ENCODE measurements around the gene PCK2.

PCK2 gene

GRCh38 chr14:24115422-24116127, 21.5 kb downstream of the PCK2 start:
- TF ChIP-seq ZNF548 (tag by site-specific recombination; IDR thresholded peaks at IDR 0.05) (no peak), ZNF600 (tag by site-specific recombination; IDR thresholded peaks at IDR 0.05) (0 out of 2 replicates have a peak, but pooled peaks have one; percentile 41), ZFP3 (tag by site-specific recombination; IDR thresholded peaks at IDR 0.05; ENCODE audit: low read depth) (no peak), ZNF623 (tag by site-specific recombination; IDR thresholded peaks at IDR 0.05) (peak; percentile 48), ZNF513 (tag by site-specific recombination; IDR thresholded peaks at IDR 0.05) (peak; percentile 76), ZNF266 (tag by site-specific recombination; IDR thresholded peaks at IDR 0.05; ENCODE audit: low read depth) (no peak)
- H3K27ac ChIP-seq (ENCODE audit: extremely low read depth, low read depth, low read length), result peak overlapping the region; percentile 2; the same call in 1 of the 2 replicates
- H3K4me3 ChIP-seq (ENCODE audit: low read depth, low read length), result peak overlapping the region; percentile 73
- POLR2A ChIA-PET, result interaction anchor here (0.5 to 8.3 kb wide), 24 partner anchors 9 to 192 kb away, joined by 3 to 163 read pairs (median 6); partner anchors contain the start of genes CHMP4A, CIDEB, EMC9 and IPO4
- no peaks in the 10 kb centered on the region for H3K4me1 ChIP-seq (ENCODE audit: control insufficient read depth, insufficient read depth, low read length)
- peaks cover 10 to 38% of the 10 kb centered on the region in 2 experiments; a peak in 2 of 3 replicates for H3K36me3 ChIP-seq (ENCODE audit: control insufficient read depth in 2 of 2, insufficient read depth in 1 of 2, low read length in 2 of 2)
- CTCF ChIA-PET, result interaction anchor here (0.7 to 2.4 kb wide), 4 partner anchors 19 to 71 kb away, joined by 3 to 13 read pairs (median 6); partner anchors contain the start of genes IRF9 and PSME1
- no peaks in the 10 kb centered on the region for H3K9me3 ChIP-seq (ENCODE audit: control insufficient read depth, insufficient read depth, low read depth, low read length)

GRCh38 chr14:24116128-24116814, 22.2 kb downstream of the PCK2 start:
- Histone ChIP-seq H3K27ac (ENCODE audit: extremely low read depth, low read depth, low read length) (no peak overlapping the region), H3K9me3 (ENCODE audit: control insufficient read depth, insufficient read depth, low read depth, low read length) (no peaks in the 10 kb centered on the region), H3K4me1 (ENCODE audit: control insufficient read depth, insufficient read depth, low read length) (no peaks in the 10 kb centered on the region), H3K36me3 (ENCODE audit: control insufficient read depth in 2 of 2, insufficient read depth in 1 of 2, low read length in 2 of 2) (peaks cover 10 to 45% of the 10 kb centered on the region in 2 experiments; a peak in 2 of 3 replicates), H3K4me3 (ENCODE audit: low read depth, low read length) (no peak overlapping the region; the same call in 1 of the 2 replicates)
- no peak for TF ChIP-seq ZNF16 (tag by site-specific recombination; IDR thresholded peaks at IDR 0.05; ENCODE audit: low read depth)
- no peak for TF ChIP-seq HOXA7 (CRISPR knock-in tag; IDR thresholded peaks at IDR 0.05; ENCODE audit: borderline replicate concordance)
- ChIA-PET POLR2A (interaction anchor here (1.8 to 8.3 kb wide), 5 partner anchors 13 to 45 kb away, joined by 5 to 163 read pairs (median 60); partner anchors contain the start of genes EMC9, IRF9, PCK2 and PSME1), CTCF (interaction anchor here (1.0 to 1.9 kb wide), 2 partner anchors 18 to 58 kb away, joined by 5 to 7 read pairs; no protein-coding TSS in a partner anchor)

GRCh38 chr14:24117179-24117578, 23.1 kb downstream of the PCK2 start:
- H3K4me1 ChIP-seq (ENCODE audit: control insufficient read depth, insufficient read depth, low read length), result no peaks in the 10 kb centered on the region
- POLR2A ChIA-PET, result interaction anchor here (3.9 to 8.3 kb wide), 2 partner anchors 21 to 29 kb away, joined by 60 to 163 read pairs; partner anchors contain the start of genes EMC9, PSME1, PSME2 and RNF31
- H3K36me3 ChIP-seq (ENCODE audit: control insufficient read depth in 2 of 2, insufficient read depth in 1 of 2, low read length in 2 of 2), result peaks cover 10 to 52% of the 10 kb centered on the region in 2 experiments; a peak in 2 of 3 replicates

More at GRCh38 chr14:24117179-24117578, 23.1 kb downstream of the PCK2 start:
- Histone ChIP-seq H3K9me3 (ENCODE audit: control insufficient read depth, insufficient read depth, low read depth, low read length) (no peaks in the 10 kb centered on the region), H3K4me3 (ENCODE audit: low read depth, low read length) (no peak overlapping the region), H3K27ac (ENCODE audit: extremely low read depth, low read depth, low read length) (no peak overlapping the region)
- TF ChIP-seq ZNF350 (tag by site-specific recombination; IDR thresholded peaks at IDR 0.05) (no peak), ZNF140 (tag by site-specific recombination; IDR thresholded peaks at IDR 0.05) (no peak), ZNF560 (tag by site-specific recombination; IDR thresholded peaks at IDR 0.05; ENCODE audit: borderline replicate concordance) (no peak), TCF7L2 (IDR thresholded peaks at IDR 0.05; ENCODE audit: borderline replicate concordance, low read depth, low read length) (no peak), ZNF426 (tag by site-specific recombination; IDR thresholded peaks at IDR 0.05) (no peak), ZNF645 (tag by site-specific recombination; IDR thresholded peaks at IDR 0.05) (no peak), ZNF239 (tag by site-specific recombination; IDR thresholded peaks at IDR 0.05) (no peak), ZNF138 (tag by site-specific recombination; IDR thresholded peaks at IDR 0.05; ENCODE audit: borderline replicate concordance) (no peak), ZNF658 (tag by site-specific recombination; IDR thresholded peaks at IDR 0.05) (no peak), ZFP37 (tag by site-specific recombination; IDR thresholded peaks at IDR 0.05) (no peak), ZNF19 (tag by site-specific recombination; IDR thresholded peaks at IDR 0.05; ENCODE audit: low read depth) (no peak), ZNF155 (tag by site-specific recombination; IDR thresholded peaks at IDR 0.05) (no peak), PRDM1 (tag by site-specific recombination; IDR thresholded peaks at IDR 0.05) (no peak), ZNF701 (tag by site-specific recombination; IDR thresholded peaks at IDR 0.05) (no peak), YY2 (tag by site-specific recombination; IDR thresholded peaks at IDR 0.05) (no peak), ZNF23 (tag by site-specific recombination; IDR thresholded peaks at IDR 0.05; ENCODE audit: borderline replicate concordance) (no peak), MYNN (tag by site-specific recombination; IDR thresholded peaks at IDR 0.05; ENCODE audit: borderline replicate concordance) (no peak)
- CTCF ChIA-PET, result interaction anchor here (1.0 to 1.9 kb wide), 3 partner anchors 9 to 59 kb away, joined by 5 to 8 read pairs (median 7); no protein-coding TSS in a partner anchor

Data from HEK293 (cell line).